Common myeloid progenitor, CD34-positive (primary cell): ENCODE data around the gene SERPINI1.
A peak's percentile ranks its signal among the peaks of the same experiment; 100 is the strongest.

ENCODE experiments used
- CTCF ChIA-PET: fragments of 350-600 bp; sonication (Branson Sonifier 250); formaldehyde crosslinking; loops from one replicate; lab custom pipeline; 2021; ENCODE audit warnings: antibody characterized with exemption; lab: Charles Lee
- POLR2A ChIA-PET: fragments of 350-600 bp; sonication (Branson Sonifier 250); formaldehyde crosslinking; loops from one replicate; lab custom pipeline; 2021; ENCODE audit warnings: antibody characterized with exemption; lab: Charles Lee
- DNase-seq, 3 donors: peaks; one replicate each; pipeline versions ENCODE4 v3.0.0 to v3.0.0-alpha.2; 2013
- H3K27ac ChIP-seq, 2 experiments: 1 replicate in 1 of 2; 2 replicates in 1 of 2; pipeline ENCODE4 v1.7.0; 2013; ENCODE audit warnings: inconsistent platforms in 2 of 2, low read length in 2 of 2, mild to moderate bottlenecking in 2 of 2, low read depth in 1 of 2, moderate library complexity in 1 of 2; ENCODE audit not compliant: severe bottlenecking in 2 of 2, insufficient read depth in 1 of 2, poor library complexity in 1 of 2
- H3K27me3 ChIP-seq, 5 experiments: replicated peaks in 2 of 5; 1 replicate in 3 of 5; 2 replicates in 2 of 5; pipeline versions ENCODE4 v1.6.1 to v1.7.0; 2013; ENCODE audit warnings: low read length in 4 of 5, mild to moderate bottlenecking in 2 of 5, moderate library complexity in 2 of 5, inconsistent platforms in 1 of 5; ENCODE audit not compliant: insufficient read depth in 5 of 5, control insufficient read depth in 4 of 5
- H3K36me3 ChIP-seq, 4 experiments: 1 replicate in 2 of 4; 2 replicates in 2 of 4; pipeline versions ENCODE4 v1.6.1 to v1.7.0; 2013; ENCODE audit warnings: low read length in 3 of 4, control low read depth in 1 of 4, mild to moderate bottlenecking in 1 of 4; ENCODE audit not compliant: control insufficient read depth in 4 of 4, insufficient read depth in 4 of 4
- H3K4me1 ChIP-seq, 4 experiments: 1 replicate in 3 of 4; 2 replicates in 1 of 4; pipeline versions ENCODE4 v1.6.1 to v1.7.1; 2013; ENCODE audit warnings: low read length in 3 of 4, mild to moderate bottlenecking in 3 of 4, control low read depth in 1 of 4, inconsistent platforms in 1 of 4, moderate library complexity in 1 of 4; ENCODE audit not compliant: control insufficient read depth in 4 of 4, insufficient read depth in 4 of 4; ENCODE audit errors: control extremely low read depth in 1 of 4
- H3K4me3 ChIP-seq, 7 experiments: 1 replicate in 4 of 7; 2 replicates in 3 of 7; pipeline versions ENCODE4 v1.5.1 to v1.7.0; 2013; ENCODE audit warnings: mild to moderate bottlenecking in 7 of 7, low read length in 6 of 7, moderate library complexity in 6 of 7, inconsistent platforms in 2 of 7, low read depth in 2 of 7, control low read depth in 1 of 7; ENCODE audit not compliant: insufficient read depth in 4 of 7, control insufficient read depth in 1 of 7; ENCODE audit errors: extremely low read depth in 1 of 7
- H3K9me3 ChIP-seq, 5 experiments: 1 replicate in 4 of 5; 2 replicates in 1 of 5; pipeline versions ENCODE4 v1.6.1 to v1.7.1; 2013; ENCODE audit warnings: low read length in 4 of 5, mild to moderate bottlenecking in 2 of 5, inconsistent platforms in 1 of 5, low read depth in 1 of 5, moderate library complexity in 1 of 5; ENCODE audit not compliant: control insufficient read depth in 4 of 5, insufficient read depth in 2 of 5; ENCODE audit errors: control extremely low read depth in 1 of 5
- WGBS: methylation state at CpG from one replicate; pipeline ENCODE4 v1.1.5; 2013; ENCODE audit not compliant: insufficient coverage; 5-methylcytosine and 5-hydroxymethylcytosine counted together

SERPINI1 gene

GRCh38 chr3:167777356-167777755 lies 41.8 kb downstream of the SERPINI1 start:
- Histone ChIP-seq H3K4me3 (no peak overlapping the region), H3K36me3 (no peaks in the 10 kb centered on the region), H3K27me3 (no peaks in the 10 kb centered on the region), H3K27ac (no peak overlapping the region), H3K4me1 (peaks cover 0 to 7% (median 2%) of the 10 kb centered on the region in 4 experiments), H3K9me3 (peaks cover 0 to 10% (median 4%) of the 10 kb centered on the region in 5 experiments)
- POLR2A ChIA-PET: no interaction called here
- 100% methylated on average over 1 of the region's 1 CpG for WGBS
- CTCF ChIA-PET: no interaction called here
- no peak for DNase-seq

DNA sequence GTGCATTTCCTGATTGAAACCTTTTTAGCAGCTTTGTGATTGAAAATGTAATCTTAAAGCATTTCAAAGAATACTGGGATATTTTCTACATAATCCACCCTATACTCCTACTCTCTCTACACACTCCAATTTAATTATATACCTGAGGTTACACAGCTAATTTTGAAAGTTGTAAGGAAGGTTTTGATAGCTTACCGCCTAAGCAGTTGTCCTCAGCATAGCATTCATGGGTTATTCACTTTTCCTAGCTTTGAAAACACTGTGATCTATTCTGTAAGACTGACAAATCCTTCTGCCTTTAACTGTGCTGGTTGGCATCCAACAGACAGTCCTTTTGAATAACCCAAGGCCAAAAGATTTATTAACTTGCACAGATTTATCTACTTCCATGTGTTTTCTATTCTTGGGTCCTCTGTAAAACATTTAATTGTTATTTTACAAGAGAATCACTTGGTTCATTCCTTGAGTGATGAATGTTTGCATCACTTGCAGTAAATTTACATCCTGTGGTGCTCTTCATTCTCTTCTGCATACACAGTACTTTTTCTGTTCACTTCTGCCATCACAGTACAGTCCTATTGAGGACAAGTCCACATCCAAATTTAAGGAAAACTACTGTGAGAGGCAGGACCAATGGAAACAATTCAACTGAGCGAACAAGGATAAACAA lies 44.8 kb downstream of the SERPINI1 start:
- H3K36me3 ChIP-seq: no peaks in the 10 kb centered on the region
- DNase-seq: no peak
- no peak overlapping the region for H3K4me3 ChIP-seq
- H3K4me1 ChIP-seq: no peaks in the 10 kb centered on the region
- ChIA-PET CTCF (no interaction called here), POLR2A (no interaction called here)
- WGBS: 100% methylated on average over 1 of the region's 2 CpGs
- no peaks in the 10 kb centered on the region for H3K27me3 ChIP-seq
- peaks cover 0 to 10% (median 4%) of the 10 kb centered on the region in 5 experiments for H3K9me3 ChIP-seq
- no peak overlapping the region for H3K27ac ChIP-seq

DNA sequence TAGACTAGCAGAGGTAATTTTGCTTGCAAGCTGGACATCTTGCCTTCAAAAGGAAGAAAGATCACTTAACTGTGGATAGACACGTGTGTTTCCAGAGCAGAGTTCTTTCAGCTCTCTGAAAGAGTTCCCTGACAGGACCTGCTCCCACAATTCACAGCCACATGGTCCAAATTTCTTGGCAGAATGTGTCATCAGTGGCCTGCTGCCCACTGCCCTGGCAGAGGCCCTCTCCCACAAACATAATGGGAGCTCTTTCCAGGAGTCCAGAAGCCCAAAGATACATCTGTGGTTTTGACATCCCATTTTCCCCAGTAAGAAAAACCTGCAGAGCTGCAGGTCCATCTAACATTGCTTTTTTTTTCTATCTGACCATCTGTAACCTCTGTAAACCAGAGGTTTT lies 48.3 kb downstream of the SERPINI1 start:
- ChIA-PET POLR2A (no interaction called here), CTCF (interaction anchor here (0.6 kb wide), 1 partner anchor 8 kb away, joined by 3 read pairs; no protein-coding TSS in a partner anchor)
- no peaks in the 10 kb centered on the region for H3K4me1 ChIP-seq
- no peak overlapping the region for H3K4me3 ChIP-seq
- H3K36me3 ChIP-seq: no peaks in the 10 kb centered on the region
- DNase-seq: no peak
- H3K27me3 ChIP-seq: no peaks in the 10 kb centered on the region
- no peak overlapping the region for H3K27ac ChIP-seq
- H3K9me3 ChIP-seq: no peaks in the 10 kb centered on the region
- 100% methylated on average over 1 of the region's 1 CpG for WGBS

GRCh38 chr3:167785790-167786189 lies 50.3 kb downstream of the SERPINI1 start:
- WGBS: no CpG with 5 or more reads among the region's 3 CpGs
- Histone ChIP-seq H3K36me3 (peaks cover 0 to 4% (median 0%) of the 10 kb centered on the region in 4 experiments), H3K4me1 (no peaks in the 10 kb centered on the region), H3K9me3 (no peaks in the 10 kb centered on the region), H3K27ac (no peak overlapping the region), H3K27me3 (no peaks in the 10 kb centered on the region), H3K4me3 (no peak overlapping the region)
- DNase-seq: no peak
- ChIA-PET CTCF (interaction anchor here (1.0 kb wide), 1 partner anchor 11 kb away, joined by 3 read pairs; no protein-coding TSS in a partner anchor), POLR2A (no interaction called here)

DNA sequence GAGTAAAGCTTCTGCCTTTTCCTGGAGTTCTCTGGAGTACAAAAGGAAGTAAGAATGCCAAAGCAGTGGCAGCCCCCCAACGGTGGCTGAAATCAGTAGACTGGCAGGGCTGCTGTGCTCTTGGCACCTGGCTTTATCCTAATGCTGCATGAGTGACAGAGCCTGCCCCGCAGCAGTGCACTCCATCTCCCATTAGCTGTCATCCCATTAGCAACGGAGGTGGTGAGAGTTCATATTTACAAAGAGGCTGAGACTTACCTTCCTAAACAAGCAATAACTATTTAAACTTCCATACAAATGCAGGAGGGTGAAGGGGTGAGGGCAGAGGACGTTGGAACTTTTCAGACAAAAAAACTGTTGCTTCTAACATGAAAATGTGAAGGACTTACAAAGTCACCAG lies 51.9 kb downstream of the SERPINI1 start:
- Histone ChIP-seq H3K9me3 (no peaks in the 10 kb centered on the region), H3K4me1 (no peaks in the 10 kb centered on the region), H3K4me3 (no peak overlapping the region), H3K36me3 (peaks cover 0 to 6% (median 0%) of the 10 kb centered on the region in 4 experiments), H3K27ac (no peak overlapping the region), H3K27me3 (no peaks in the 10 kb centered on the region)
- 20% methylated on average over 1 of the region's 4 CpGs for WGBS
- POLR2A ChIA-PET: interaction anchor here (0.6 kb wide), 1 partner anchor 33 kb away, joined by 3 read pairs; no protein-coding TSS in a partner anchor
- no peak for DNase-seq
- CTCF ChIA-PET: interaction anchor here (0.6 kb wide), 1 partner anchor 51 kb away, joined by 4 read pairs; no protein-coding TSS in a partner anchor

- peak in 1 of 3 donors; percentile 5 for DNase-seq
- no peak overlapping the region for H3K27ac ChIP-seq
- H3K4me3 ChIP-seq: no peak overlapping the region
- H3K9me3 ChIP-seq: no peaks in the 10 kb centered on the region
- H3K4me1 ChIP-seq: no peaks in the 10 kb centered on the region
- peaks cover 0 to 5% (median 2%) of the 10 kb centered on the region in 4 experiments for H3K36me3 ChIP-seq
- H3K27me3 ChIP-seq: no peaks in the 10 kb centered on the region
- ChIA-PET CTCF (no interaction called here), POLR2A (no interaction called here)
Measured at GRCh38 chr3:167798443-167798842, 62.9 kb downstream of the SERPINI1 start.

DNA sequence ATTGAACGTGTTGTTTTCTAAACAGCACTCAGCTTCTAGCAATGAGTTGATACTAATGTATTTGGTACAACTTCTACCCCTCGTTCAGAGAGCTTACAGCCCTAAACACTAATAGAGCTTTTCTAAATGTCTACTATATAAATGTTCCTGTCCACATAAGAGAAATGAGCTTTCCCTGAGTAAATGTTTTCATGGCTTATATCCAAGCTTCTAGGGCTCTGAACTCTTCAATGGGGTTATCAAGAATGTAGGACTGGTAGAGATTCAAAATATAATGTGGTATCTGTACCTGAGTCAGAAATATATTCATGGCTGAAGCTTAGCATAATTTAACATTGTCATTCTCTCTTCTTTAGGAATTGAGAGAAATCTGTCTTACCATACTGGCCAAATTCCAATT lies 73.4 kb downstream of the SERPINI1 start:
- no CpG with 5 or more reads among the region's 2 CpGs for WGBS
- no peaks in the 10 kb centered on the region for H3K9me3 ChIP-seq
- POLR2A ChIA-PET: no interaction called here
- CTCF ChIA-PET: no interaction called here
- no peaks in the 10 kb centered on the region for H3K36me3 ChIP-seq
- H3K27ac ChIP-seq: no peak overlapping the region
- no peaks in the 10 kb centered on the region for H3K4me1 ChIP-seq
- H3K4me3 ChIP-seq: no peak overlapping the region
- H3K27me3 ChIP-seq: no peaks in the 10 kb centered on the region
- DNase-seq: no peak
